Subcutaneous adipose tissue (tissue), 4 donors: Measurements from ENCODE around the gene TBXT. TPM values are rescaled to one million over a fixed set of nuclear protein-coding genes. Genes with fewer than 3 reads are reported as not detected.

ENCODE experiments used
- small RNA-seq: library from RNA; depleted of rRNA; stranded (forward); fragments of <200 nt; gene quantifications from one replicate; pipeline ENCODE3, GENCODE V24; 2016
- total RNA-seq, 4 donors: library from RNA; depleted of rRNA; stranded (reverse); fragments of >200 nt; gene quantifications; one replicate each; pipeline ENCODE4 v1.1.0, GENCODE V29; 2016
- TF ChIP-seq, protein P1 (sequence below): fragments of 450-650 bp; IDR thresholded peaks from one replicate; pipeline ENCODE4 v1.5.1; 2016; ENCODE audit warnings: low read depth, mild to moderate bottlenecking, control low read depth, antibody characterized with exemption, moderate library complexity

TBXT gene
- total RNA-seq, 4 donors from 2014 or later = not detected

DNA sequence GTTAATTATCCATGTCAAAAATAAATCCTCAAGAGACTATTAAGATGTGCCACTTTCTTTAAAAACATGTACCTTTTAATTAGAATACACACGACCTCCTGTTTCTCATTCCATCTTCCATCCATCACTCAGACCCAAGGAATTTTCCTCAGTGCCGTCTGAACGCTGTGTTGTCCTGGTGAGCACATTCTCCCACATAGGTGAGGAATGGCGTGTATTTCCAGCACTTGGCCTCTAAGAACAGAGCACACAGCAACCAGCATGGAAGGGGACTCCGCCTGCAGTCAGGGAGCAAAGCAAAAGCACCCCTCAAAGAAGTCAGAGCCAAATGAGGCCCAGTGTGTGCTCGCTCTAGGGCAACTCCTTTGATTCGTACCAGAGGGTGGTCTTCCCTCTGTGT lies 45.9 kb downstream of the TBXT start:
- TF ChIP-seq, protein P1, sequence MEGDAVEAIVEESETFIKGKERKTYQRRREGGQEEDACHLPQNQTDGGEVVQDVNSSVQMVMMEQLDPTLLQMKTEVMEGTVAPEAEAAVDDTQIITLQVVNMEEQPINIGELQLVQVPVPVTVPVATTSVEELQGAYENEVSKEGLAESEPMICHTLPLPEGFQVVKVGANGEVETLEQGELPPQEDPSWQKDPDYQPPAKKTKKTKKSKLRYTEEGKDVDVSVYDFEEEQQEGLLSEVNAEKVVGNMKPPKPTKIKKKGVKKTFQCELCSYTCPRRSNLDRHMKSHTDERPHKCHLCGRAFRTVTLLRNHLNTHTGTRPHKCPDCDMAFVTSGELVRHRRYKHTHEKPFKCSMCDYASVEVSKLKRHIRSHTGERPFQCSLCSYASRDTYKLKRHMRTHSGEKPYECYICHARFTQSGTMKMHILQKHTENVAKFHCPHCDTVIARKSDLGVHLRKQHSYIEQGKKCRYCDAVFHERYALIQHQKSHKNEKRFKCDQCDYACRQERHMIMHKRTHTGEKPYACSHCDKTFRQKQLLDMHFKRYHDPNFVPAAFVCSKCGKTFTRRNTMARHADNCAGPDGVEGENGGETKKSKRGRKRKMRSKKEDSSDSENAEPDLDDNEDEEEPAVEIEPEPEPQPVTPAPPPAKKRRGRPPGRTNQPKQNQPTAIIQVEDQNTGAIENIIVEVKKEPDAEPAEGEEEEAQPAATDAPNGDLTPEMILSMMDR = no peak

DNA sequence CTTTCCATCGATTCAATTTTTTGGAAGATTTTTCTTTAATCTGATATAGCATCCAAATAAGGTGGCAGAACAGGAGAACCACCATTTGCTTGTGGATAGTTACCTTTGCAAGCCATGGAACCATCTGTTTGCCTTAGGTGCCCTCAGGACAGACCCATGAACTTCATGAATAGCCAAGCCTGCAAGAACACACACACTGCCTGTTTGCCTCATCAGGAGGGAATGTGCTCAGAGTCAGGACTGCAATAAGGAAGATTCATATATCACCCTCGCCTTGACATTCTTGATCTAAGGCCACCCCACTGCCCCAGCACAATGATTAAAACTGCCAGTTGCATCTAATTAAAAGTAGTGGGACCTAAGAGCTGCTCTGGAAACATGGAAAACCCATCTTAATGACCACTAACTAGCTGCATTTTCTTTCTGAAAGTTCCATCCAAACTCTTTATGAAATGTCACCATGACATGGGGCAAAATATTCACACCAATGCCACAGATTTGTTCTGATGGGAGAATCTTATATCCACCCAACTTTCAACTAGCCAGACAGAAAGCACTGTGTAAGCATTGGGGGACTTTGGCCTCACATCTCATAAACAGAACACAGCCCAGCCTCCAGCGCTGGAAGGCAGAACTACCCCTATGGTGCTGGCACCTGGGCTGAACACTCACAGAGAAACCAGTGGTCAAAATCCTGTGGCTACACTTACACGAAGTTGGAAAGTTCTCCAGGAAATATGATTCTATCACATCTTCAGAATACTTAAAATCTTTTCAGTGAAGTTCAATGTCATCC lies 48.3 kb downstream of the TBXT start:
- TF ChIP-seq, protein P1 = no peak

DNA sequence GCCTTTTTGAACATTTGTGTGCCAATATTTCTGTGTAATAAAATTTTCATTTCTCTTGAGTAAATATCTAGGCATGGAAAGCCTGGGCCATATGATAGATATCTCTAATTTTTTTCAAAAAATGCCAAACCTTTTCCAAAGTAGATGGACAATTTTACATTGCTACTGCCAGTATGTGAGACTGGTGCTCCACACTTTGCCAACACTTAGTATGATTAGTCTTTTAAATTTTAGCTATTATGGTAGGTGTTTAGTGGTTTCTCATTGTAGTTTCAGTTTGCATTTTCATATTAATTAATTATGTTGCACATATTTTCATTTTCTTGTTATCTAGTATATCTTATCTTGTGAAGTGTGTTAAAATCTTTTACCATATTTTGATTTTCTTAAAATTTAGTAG lies 52.0 kb downstream of the TBXT start:
- TF ChIP-seq, protein P1 = no peak

DNA sequence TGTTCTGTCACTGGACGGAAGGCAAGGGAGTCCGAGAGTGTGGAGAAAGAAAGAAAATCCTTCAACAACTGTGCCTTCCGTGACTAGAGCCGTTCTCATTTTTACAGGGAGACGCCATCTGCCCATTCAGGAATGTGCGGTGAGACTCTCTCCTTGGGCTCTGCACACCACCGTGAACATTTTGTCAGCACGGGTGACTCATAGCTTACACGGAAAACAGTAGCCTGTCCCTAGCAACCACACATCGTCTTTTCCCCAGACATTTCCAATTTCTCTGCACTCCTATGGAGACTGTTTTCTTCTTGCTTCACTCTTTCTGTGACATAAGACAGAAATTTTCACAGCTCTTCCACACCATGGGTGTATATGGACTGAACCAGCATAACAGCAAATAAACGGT lies 55.1 kb downstream of the TBXT start:
- TF ChIP-seq, protein P1 = no peak

DNA sequence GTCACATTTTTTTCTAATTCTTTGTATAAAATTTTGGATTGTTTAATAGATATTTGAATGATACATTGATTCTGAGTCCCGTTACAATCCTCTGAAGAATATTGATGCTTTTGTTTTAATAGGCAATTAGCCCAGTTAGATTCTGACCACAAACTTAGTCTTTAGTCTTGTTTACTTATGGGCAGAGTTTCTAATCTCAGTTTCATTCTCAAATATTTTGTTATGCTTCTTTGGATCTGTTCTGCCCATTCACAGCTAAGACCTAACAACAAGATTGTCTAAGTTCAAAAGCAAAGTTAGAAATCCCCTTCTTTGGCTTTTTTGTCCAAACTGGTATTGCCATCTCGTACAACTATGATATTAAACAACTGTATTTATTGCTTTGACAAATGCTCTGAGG lies 58.0 kb downstream of the TBXT start:
- TF ChIP-seq, protein P1 = no peak

Small RNA genes lying within 50 kb of the gene (small RNA-seq; reads per million reads assigned to genes)
- not detected for gene RNU6-153P

Other genes with a start within 250 kb of the TBXT start
- gene PRR18, start 140.5 kb upstream of the TBXT start, total RNA-seq = under 1 TPM in 2 of 4 donors, not detected in 2; 0.16 to 0.34 TPM
- gene SFT2D1, start 174.7 kb upstream of the TBXT start, total RNA-seq = 10 to 100 TPM; 35.2 to 65.4 (median 50.3) TPM
- 100 to 1,000 TPM in 1 of 4 donors, 10 to 100 TPM in 3; 59.7 to 118 (median 94.1) TPM for gene MPC1, start 215.1 kb upstream of the TBXT start, total RNA-seq